Stimulated activated CD4-positive, alpha-beta T cell treated with anti-CD3 and anti-CD28 coated beads, Interleukin-2, amount 100 ng/mL, for 48 hours (primary cell): Measurements from ENCODE around the gene C1S.
"Not testable (repeated sequence)": the region's sequence is repeated elsewhere in the genome, so short reads cannot be mapped to it uniquely, and the experiment has no call there.

Source experiments
- DNase-seq, 2 donors: peaks; one replicate each; pipeline ENCODE4 v3.0.0-alpha.2; 2020

Gene C1S

GRCh38 chr12:7047306-7047705, 13.2 kb upstream of the C1S start:
- no peak for DNase-seq

GRCh38 chr12:7049445-7049951, 11.0 kb upstream of the C1S start:
- not testable (repeated sequence) for DNase-seq

DNA sequence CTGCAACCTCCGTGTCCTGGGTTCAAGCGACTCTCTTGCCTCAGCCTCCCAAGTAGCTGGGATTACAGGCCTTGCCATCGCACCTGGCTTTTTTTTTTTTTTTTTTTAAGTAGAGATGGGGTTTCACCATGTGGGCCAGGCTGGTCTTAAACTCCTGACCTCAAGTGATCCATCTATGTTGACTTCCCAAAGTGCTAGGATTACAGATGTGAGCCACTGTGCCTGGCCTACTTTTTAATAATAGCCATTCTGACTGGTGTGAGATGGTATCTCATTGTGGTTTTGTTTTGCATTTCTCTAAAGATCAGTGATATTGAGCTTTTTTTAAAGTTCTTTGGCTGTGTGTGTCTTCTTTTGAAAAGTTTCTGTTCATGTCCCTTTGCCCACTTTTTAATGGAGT, 10.5 kb upstream of the C1S start:
- DNase-seq = not testable (repeated sequence)

DNA sequence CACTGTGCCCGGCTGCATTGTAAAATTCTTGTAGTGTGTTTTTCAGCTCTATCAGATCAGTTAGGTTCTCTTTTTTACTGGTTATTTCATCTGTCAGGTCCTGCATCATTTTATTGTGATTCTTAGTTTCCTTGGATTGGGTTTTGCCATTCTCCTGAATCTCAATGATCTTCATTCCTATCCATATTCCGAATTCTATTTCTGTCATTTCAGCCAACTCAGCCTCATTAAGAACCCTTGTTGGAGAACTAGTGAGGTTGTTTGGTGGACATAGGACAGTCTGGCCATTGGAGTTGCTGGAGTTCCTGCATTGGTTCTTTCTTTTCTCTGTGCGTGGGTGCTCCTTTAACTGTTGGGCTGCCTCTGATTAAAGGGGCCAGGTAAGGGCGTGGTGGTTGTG, 5.6 kb upstream of the C1S start:
- no peak for DNase-seq

- not testable (repeated sequence) for DNase-seq
These were observed 4.8 kb upstream of the C1S start for GRCh38 chr12:7055736-7056135.

GRCh38 chr12:7058163-7058845, 2.2 kb upstream of the C1S start:
- no peak for DNase-seq

GRCh38 chr12:7058850-7059395, 1.6 kb upstream of the C1S start:
- DNase-seq = no peak

- DNase-seq = no peak
These were observed 738 bp upstream of the C1S start for GRCh38 chr12:7059780-7060179.

- DNase-seq = no peak
These were observed 620 bp downstream of the C1S start for GRCh38 chr12:7061138-7061537.

- no peak for DNase-seq
These were observed 1.1 kb downstream of the C1S start for GRCh38 chr12:7061596-7061995.

DNA sequence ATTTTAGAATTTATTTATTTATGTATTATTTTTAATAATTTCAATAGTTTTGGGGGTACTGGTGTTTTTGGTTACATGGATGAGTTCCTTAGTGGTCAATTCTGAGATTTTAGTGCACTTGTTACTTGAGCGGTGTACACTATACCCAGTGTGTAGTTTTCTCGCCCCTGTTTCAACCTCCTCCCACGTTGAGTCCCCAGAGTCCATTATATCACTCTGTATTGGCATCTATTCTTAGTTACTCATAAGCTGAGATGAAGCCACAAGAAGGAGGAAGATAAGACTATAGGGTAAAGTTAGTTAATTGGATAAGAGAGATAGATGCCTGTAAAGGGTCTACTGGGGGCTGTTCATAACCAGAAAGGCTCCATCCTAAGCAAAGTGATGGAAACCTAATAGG, 4.0 kb downstream of the C1S start:
- DNase-seq = no peak

GRCh38 chr12:7065073-7065623, 4.6 kb downstream of the C1S start:
- DNase-seq = no peak

GRCh38 chr12:7066596-7066995, 6.1 kb downstream of the C1S start:
- no peak for DNase-seq

GRCh38 chr12:7067096-7067495, 6.6 kb downstream of the C1S start:
- DNase-seq = no peak

DNA sequence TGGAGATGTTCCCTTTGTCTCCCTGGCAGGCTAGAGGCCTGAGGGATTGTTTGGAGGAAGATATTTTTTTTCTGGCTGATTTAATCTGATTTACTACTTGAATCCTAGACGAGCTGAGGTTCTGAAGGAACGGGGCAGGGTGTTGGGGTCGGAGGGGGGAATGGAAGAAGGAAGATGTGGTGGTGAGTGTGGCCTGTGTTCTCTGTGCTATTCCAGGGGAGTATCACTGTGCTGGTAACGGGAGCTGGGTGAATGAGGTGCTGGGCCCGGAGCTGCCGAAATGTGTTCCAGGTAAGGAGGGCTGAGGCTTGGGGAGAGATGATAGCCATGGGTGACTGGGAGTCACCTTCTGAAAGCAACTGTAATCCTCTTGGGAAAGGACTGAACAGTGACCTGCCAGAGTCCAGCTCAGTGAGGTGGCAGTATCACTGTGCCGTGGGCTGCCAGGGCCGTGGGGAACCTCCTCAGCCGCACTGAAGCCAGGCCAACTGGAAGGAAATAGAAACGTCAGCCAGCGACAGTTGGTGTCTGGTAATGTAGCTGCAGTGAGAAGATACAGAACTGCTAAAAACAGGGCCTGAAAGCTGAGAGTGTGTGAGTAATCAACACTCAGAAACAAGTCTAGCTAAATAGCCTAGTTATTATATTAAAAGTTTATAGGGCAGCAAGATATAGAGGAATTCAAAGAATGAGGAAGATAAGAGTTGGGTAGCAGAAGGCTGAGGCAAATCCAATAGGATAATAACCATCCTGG, 7.9 kb downstream of the C1S start:
- DNase-seq = no peak

- DNase-seq = no peak
These were observed 8.5 kb downstream of the C1S start for GRCh38 chr12:7068994-7069346.

GRCh38 chr12:7069386-7069785, 8.9 kb downstream of the C1S start:
- no peak for DNase-seq

- no peak for DNase-seq
These were observed 11.5 kb downstream of the C1S start for GRCh38 chr12:7072035-7072434.

GRCh38 chr12:7072554-7072953, 12.0 kb downstream of the C1S start:
- DNase-seq = no peak

- DNase-seq = no peak
These were observed 13.4 kb downstream of the C1S start for GRCh38 chr12:7073946-7074345.

DNA sequence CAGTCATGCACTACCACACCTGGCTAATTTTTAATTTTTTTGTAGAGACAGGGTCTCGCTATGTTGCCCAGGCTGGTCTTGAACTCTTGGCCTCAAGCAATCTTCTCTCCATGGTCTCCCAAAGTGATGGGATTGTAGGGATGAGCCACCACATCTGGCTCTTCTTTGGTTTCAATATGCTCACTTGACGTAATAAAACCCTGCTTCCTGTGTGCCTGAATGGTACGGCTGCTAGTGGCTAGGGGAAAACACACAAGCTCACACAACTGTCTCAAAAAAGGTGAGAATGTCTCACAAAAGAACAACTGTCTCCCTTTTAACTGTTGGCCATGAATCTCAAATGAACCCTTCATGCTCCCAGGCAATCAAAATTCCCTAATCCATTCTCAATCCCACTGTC, 15.0 kb downstream of the C1S start:
- DNase-seq = no peak

- no peak for DNase-seq
These were observed 15.4 kb downstream of the C1S start for GRCh38 chr12:7075939-7076338.

DNA sequence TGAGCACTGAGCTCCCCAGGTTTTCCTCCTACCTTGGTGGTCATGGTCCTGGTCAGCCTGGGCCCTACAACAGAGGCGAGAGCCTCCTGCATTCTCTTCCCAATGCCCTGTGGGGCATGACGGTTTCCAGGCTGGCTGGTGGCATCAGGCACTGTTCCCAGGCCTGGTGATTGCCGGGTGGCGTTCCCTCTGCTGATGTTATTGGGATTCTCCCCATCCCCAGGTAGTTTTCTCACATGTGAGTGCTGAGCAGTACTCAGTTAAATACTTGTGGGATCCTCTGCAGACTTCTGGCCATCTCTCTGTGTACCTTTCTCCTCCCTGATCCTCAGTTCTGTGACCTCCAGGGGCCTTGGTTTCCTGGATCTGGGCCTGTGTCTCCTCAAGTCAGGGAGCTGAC, 16.0 kb downstream of the C1S start:
- DNase-seq = no peak

GRCh38 chr12:7078163-7078562, 17.6 kb downstream of the C1S start:
- DNase-seq = no peak
